Measurements from ENCODE around the gene HPN.
"Not testable (repeated sequence)": the region's sequence is repeated elsewhere in the genome, so short reads cannot be mapped to it uniquely, and the experiment has no call there.

HPN gene

GRCh38 chr19:35044317-35045117 is 3.0 kb downstream of the HPN start:
- DNase-seq = peak; percentile 35

GRCh38 chr19:35045667-35046300 is 4.3 kb downstream of the HPN start:
- peak; percentile 30 for DNase-seq

GRCh38 chr19:35046461-35046860 is 4.9 kb downstream of the HPN start:
- DNase-seq = no peak

- no peak for DNase-seq
Observed at GRCh38 chr19:35048911-35049411, 7.4 kb downstream of the HPN start.

GRCh38 chr19:35049456-35049855 is 7.9 kb downstream of the HPN start:
- no peak for DNase-seq

GRCh38 chr19:35050662-35051061 is 9.1 kb downstream of the HPN start:
- not testable (repeated sequence) for DNase-seq

DNA sequence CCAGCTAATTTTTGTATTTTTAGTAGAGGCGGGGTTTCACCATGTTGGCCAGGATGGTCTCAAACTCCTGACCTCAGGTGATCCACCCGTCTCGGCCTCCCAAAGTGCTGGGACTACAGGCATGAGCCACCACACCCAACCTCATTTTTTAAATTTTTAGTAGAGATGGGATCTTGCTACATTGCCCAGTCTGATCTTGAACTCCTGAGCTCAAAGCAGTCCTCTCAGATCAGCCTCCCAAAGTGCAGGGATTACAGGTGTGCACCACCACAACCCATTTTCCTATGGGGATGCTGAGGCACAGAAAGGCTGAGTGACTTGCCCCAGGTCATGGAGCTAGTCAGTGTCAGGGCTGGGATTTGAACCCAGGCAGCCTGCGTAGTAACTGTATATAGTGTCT is 9.7 kb downstream of the HPN start:
- not testable (repeated sequence) for DNase-seq

GRCh38 chr19:35051796-35052195 is 10.3 kb downstream of the HPN start:
- DNase-seq = no peak

GRCh38 chr19:35052599-35053190 is 11.2 kb downstream of the HPN start:
- no peak for DNase-seq

GRCh38 chr19:35053667-35054293 is 12.3 kb downstream of the HPN start:
- DNase-seq = no peak

- DNase-seq = no peak
Observed at GRCh38 chr19:35054626-35055025, 13.1 kb downstream of the HPN start.

DNA sequence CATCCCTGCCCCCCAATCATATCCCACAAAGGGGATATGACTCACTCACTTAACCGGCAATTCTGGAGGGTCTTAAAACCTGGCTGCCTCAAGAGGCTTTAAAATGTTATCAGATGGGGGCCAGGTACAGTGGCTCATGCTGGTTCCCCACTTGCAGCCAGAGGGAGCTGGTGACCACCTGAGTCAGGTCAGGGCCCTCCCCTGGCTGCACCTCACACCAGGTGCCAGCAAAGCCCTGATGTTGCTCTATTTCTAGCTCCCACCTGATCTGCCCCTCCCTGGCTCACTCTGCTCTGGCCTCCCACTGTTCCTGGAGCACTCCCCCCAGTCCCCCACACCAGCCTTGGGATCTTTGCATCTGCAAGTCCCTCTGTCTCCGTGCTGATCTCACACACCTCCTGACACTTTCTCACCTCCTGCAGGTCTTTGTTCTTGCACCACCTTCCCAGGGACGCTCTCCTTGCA is 14.2 kb downstream of the HPN start:
- no peak for DNase-seq

DNA sequence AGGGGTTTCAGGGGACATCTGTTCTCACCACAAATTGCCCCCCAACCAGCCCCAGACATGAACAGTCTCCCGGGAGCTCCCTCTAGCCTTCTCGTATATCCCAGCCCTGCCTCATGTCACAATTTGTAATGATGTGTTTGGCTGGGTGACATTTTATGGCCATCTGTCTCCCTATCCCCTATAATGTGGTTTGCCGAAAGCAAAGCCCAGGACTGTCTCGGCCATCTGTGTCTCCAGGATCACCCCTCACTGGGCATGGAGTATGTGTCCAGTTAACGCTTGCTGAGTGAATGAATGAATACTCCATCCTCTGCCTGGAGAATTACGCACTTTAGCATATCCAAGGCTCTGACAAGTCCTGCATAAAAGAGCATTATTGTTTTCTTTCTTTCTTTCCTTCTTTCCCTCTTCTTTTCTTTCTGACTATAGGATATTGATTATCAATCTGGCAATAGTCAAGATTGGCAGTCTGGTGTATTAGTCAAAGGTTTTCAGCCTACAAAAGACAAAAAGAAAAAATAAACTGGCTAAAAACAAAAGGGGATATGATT is 15.1 kb downstream of the HPN start:
- no peak for DNase-seq

- no peak for DNase-seq
Observed at GRCh38 chr19:35058370-35058769, 16.8 kb downstream of the HPN start.

GRCh38 chr19:35059006-35059798 is 17.7 kb downstream of the HPN start:
- DNase-seq = no peak

GRCh38 chr19:35059799-35060091 is 18.2 kb downstream of the HPN start:
- no peak for DNase-seq

DNA sequence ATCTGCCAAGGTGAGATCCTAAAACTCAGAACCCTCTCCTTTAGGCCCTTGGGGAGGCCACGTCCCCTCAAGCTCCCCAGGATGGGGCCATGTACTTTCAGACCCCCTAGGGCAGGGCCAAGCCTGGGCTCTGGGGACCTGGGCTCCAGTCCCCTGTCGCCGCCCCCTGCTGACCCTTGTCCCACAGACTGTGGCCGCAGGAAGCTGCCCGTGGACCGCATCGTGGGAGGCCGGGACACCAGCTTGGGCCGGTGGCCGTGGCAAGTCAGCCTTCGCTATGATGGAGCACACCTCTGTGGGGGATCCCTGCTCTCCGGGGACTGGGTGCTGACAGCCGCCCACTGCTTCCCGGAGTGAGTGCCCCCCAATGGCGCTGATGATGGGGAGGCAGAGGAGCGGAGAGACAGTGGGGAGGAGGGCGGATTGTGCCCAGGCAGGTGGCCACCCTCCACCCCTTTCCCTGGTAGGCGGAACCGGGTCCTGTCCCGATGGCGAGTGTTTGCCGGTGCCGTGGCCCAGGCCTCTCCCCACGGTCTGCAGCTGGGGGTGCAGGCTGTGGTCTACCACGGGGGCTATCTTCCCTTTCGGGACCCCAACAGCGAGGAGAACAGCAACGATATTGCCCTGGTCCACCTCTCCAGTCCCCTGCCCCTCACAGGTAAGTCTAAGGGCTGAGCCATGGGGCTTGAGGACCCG is 18.8 kb downstream of the HPN start:
- no peak for DNase-seq

- peak; percentile 20 for DNase-seq
Observed at GRCh38 chr19:35061583-35062373, 20.3 kb downstream of the HPN start.

- DNase-seq = no peak
Observed at GRCh38 chr19:35062942-35063341, 21.4 kb downstream of the HPN start.

DNA sequence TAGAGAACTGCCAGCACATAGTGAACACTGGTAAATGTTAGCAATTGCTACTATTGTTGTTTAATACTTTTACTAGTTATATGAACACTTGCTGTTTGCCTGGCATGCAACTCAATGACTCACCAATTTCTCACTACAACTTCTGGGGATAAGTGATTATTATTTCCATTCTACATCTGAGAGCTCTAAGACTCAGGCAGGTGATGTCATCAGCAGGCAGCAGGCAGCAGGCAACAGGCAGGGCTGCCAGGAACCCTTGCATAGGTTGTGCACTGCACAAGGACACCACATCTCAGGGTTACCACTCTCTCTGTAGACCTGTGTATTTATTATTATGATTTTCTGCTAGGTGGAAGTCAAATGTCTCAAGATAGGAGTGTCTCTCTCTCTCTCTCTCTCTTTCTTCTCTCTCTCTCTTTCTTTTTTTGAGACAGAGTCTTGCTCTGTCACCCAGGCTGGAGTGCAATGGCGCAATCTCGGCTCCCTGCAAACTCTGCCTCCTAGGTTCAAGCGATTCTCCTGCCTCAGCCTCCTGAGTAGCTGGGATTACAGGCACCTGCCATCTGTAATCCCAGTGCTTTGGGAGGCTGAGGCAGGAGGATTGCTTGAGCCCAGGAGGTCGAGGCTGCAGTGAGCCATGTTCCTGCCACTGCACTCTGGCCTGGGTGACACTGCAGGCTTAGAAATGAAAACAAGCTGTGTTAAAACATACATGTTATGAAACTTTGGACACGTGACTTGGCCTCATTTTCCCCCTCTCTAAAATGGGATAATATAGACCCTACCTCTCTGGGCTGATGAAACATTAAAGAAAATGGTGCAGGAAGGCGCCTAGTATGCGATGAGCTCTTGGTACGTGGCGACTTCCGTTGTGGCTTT is 22.7 kb downstream of the HPN start:
- peak; percentile 60 for DNase-seq

Data from fibroblast of skin of right biceps (primary cell).